DOHH2 (cell line): ENCODE data around the gene GRID1.

ENCODE experiments used
- H3F3A ChIP-seq: fragments of 200-600 bp; sonication (generic), shearing (Covaris generic); 2 replicates; pipeline ENCODE4 v1.6.0; 2016; ENCODE audit warnings: antibody characterized with exemption, mild to moderate bottlenecking; ENCODE audit not compliant: control insufficient read depth, insufficient read depth
- H3K27ac ChIP-seq: fragments of 200-600 bp; sonication (generic); 2 replicates; pipeline ENCODE4 v1.5.1; 2014; ENCODE audit warnings: low read depth, mild to moderate bottlenecking, low read length, moderate library complexity
- H3K27me3 ChIP-seq: fragments of 200-600 bp; sonication (generic); 2 replicates; pipeline ENCODE4 v1.6.1; 2014; ENCODE audit warnings: mild to moderate bottlenecking, low read length, mixed read lengths; ENCODE audit not compliant: control insufficient read depth
- H3K36me3 ChIP-seq: fragments of 200-600 bp; sonication (generic); 2 replicates; pipeline ENCODE4 v1.6.1; 2014; ENCODE audit warnings: mild to moderate bottlenecking, low read length, moderate library complexity, mixed read lengths; ENCODE audit not compliant: control insufficient read depth
- H3K4me1 ChIP-seq: fragments of 200-600 bp; sonication (generic); 2 replicates; pipeline ENCODE4 v1.6.1; 2014; ENCODE audit warnings: mild to moderate bottlenecking, low read length, mixed read lengths; ENCODE audit not compliant: control insufficient read depth
- H3K4me2 ChIP-seq: fragments of 200-600 bp; sonication (generic); 2 replicates; pipeline ENCODE4 v1.6.0; 2014; ENCODE audit warnings: mild to moderate bottlenecking, low read length, moderate library complexity
- H3K4me3 ChIP-seq: fragments of 200-600 bp; sonication (generic); 2 replicates; pipeline ENCODE4 v1.5.1; 2014; ENCODE audit warnings: mild to moderate bottlenecking, low read length, mixed read lengths
- H3K79me2 ChIP-seq: fragments of 200-600 bp; sonication (generic); 2 replicates; pipeline ENCODE4 v1.6.1; 2014; ENCODE audit warnings: mild to moderate bottlenecking, low read length, mixed read lengths; ENCODE audit not compliant: control insufficient read depth
- H3K9me2 ChIP-seq: fragments of 200-600 bp; sonication (generic); replicated peaks from 2 replicates; pipeline ENCODE4 v1.6.1; 2014; ENCODE audit warnings: mild to moderate bottlenecking, low read length, mixed read lengths; ENCODE audit not compliant: control insufficient read depth
- H3K9me3 ChIP-seq: fragments of 200-600 bp; sonication (generic); 2 replicates; pipeline ENCODE4 v1.6.1; 2014; ENCODE audit warnings: antibody characterized with exemption, low read length, mixed read lengths; ENCODE audit not compliant: control insufficient read depth, insufficient read depth
- H4K20me1 ChIP-seq: fragments of 200-600 bp; sonication (generic); 2 replicates; pipeline ENCODE4 v1.6.0; 2014; ENCODE audit warnings: low read depth, mild to moderate bottlenecking, antibody characterized with exemption, low read length, moderate library complexity; ENCODE audit not compliant: control insufficient read depth, insufficient read depth
- CTCF ChIP-seq: fragments of 200-600 bp; sonication (generic); IDR thresholded peaks from one replicate; pipeline ENCODE4 v1.5.1; 2014; ENCODE audit warnings: antibody characterized with exemption, mild to moderate bottlenecking, low read depth, low read length; ENCODE audit not compliant: poor library complexity, severe bottlenecking
- EZH2phosphoT487 ChIP-seq: fragments of 200-600 bp; sonication (generic); IDR thresholded peaks from 2 replicates; pipeline ENCODE4 v1.6.1; 2017; ENCODE audit warnings: borderline replicate concordance, mild to moderate bottlenecking, antibody characterized with exemption, low read length, moderate library complexity, mixed read lengths

Gene GRID1

DNA sequence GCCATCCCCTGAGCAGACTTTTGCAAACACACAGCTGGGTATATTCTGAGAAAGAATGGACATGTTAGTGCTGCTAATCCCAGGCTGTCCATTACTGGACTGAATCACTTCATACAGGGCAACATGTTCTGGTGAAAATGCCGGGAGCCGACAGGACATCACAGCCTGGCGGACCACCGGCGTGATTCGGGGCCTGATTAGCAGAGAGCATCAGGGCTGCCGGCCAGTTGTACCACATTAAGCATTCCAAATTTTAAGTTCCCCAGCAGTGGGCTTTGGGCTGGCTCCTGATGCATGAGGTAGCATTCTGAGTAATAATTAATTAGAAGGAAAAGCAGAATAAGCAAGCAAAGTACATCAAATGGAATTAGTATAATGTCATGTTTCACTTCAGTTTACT, 229.0 kb downstream of the GRID1 start:
- H3K4me1 ChIP-seq = no peaks in the 10 kb centered on the region
- H3K79me2 ChIP-seq = no peaks in the 10 kb centered on the region
- TF ChIP-seq CTCF (no peak), EZH2phosphoT487 (no peak)

GRCh38 chr10:86136934-86137333, 229.7 kb downstream of the GRID1 start:
- no peaks in the 10 kb centered on the region for H3K36me3 ChIP-seq
- no peaks in the 10 kb centered on the region for H3K9me3 ChIP-seq
- H3K4me1 ChIP-seq = no peaks in the 10 kb centered on the region
- no peak overlapping the region for H3K27ac ChIP-seq
- H3K9me2 ChIP-seq = no peaks in the 10 kb centered on the region
- H4K20me1 ChIP-seq = no peaks in the 10 kb centered on the region
- no peak for TF ChIP-seq CTCF
- no peak for TF ChIP-seq EZH2phosphoT487
- H3K4me3 ChIP-seq = no peak overlapping the region
- no peaks in the 10 kb centered on the region for H3K27me3 ChIP-seq
- no peaks in the 10 kb centered on the region for H3F3A ChIP-seq
- no peak overlapping the region for H3K4me2 ChIP-seq
- no peaks in the 10 kb centered on the region for H3K79me2 ChIP-seq

More for the DNA sequence above, 229.0 kb downstream of the GRID1 start:
- Histone ChIP-seq H3K27ac (no peak overlapping the region), H3K9me3 (no peaks in the 10 kb centered on the region), H3K4me3 (no peak overlapping the region), H3K27me3 (no peaks in the 10 kb centered on the region), H3K4me2 (no peak overlapping the region), H3K36me3 (no peaks in the 10 kb centered on the region), H4K20me1 (no peaks in the 10 kb centered on the region), H3K9me2 (no peaks in the 10 kb centered on the region), H3F3A (no peaks in the 10 kb centered on the region)

DNA sequence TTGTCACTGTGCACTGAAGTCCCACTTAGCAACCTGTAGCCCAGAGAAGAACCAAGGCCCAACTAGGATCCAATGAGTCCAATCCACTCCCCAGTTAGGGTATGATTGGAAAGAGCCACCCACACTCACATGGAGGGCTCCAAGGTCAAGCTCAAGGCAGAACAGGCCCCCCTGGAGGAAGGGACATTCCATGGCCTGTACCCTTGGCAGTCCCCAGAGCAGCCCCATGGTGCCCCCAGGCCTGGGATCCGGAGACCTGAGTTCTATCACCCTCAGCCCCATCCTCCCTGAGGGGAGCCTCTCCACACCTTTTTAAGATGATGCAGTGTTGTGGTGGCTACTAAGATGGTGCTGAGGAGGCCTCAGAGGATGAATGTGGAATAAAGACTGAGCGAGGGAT, 231.4 kb downstream of the GRID1 start:
- H3K79me2 ChIP-seq = no peaks in the 10 kb centered on the region
- no peaks in the 10 kb centered on the region for H3K9me3 ChIP-seq
- no peak overlapping the region for H3K4me3 ChIP-seq
- no peaks in the 10 kb centered on the region for H3K9me2 ChIP-seq
- no peaks in the 10 kb centered on the region for H3K36me3 ChIP-seq
- no peaks in the 10 kb centered on the region for H3K4me1 ChIP-seq
- TF ChIP-seq CTCF (no peak), EZH2phosphoT487 (no peak)
- H4K20me1 ChIP-seq = no peaks in the 10 kb centered on the region
- H3K27me3 ChIP-seq = no peaks in the 10 kb centered on the region
- H3F3A ChIP-seq = no peaks in the 10 kb centered on the region
- H3K27ac ChIP-seq = no peak overlapping the region
- no peak overlapping the region for H3K4me2 ChIP-seq

DNA sequence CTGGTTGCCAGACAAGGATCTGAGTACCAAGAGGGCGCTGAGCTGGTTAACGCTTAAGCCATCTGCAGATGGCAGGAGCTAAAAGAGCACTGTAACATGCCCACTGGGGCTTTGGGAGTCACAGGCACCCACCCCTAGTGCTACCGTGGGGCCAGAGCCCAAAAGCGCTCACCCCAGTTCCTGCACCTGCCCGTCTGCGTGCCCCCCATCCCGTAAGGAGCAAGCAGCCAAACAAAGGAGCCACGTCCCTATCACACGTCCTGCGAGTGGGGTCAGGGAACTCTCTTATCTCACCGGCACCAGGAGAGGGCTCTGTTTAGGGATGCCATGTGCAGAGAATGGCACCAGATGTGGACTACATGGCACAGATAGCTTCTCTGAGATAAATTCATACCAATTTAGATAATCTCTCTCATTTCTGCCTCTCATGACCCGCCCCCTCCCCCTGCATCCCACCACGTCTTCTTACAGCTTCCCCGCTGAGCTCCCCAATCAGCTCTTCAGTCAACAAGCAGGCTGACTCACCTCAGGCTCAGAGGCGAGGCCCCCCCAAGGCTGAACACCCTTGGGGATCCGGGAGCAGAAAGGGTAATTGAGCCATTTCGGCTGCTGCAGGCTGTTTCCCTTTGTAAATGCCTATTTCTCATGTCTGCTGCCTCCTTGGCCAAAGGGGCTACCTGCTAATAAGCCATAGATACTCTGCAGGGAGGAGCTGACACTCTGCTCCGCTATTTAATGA, 235.7 kb downstream of the GRID1 start:
- H3K27me3 ChIP-seq = peaks cover 7% of the 10 kb centered on the region; the same call in 1 of the 2 replicates
- H4K20me1 ChIP-seq = no peaks in the 10 kb centered on the region
- H3K36me3 ChIP-seq = no peaks in the 10 kb centered on the region
- H3K27ac ChIP-seq = no peak overlapping the region
- no peaks in the 10 kb centered on the region for H3K9me3 ChIP-seq
- no peak for TF ChIP-seq EZH2phosphoT487
- no peak for TF ChIP-seq CTCF
- no peaks in the 10 kb centered on the region for H3K79me2 ChIP-seq
- H3K9me2 ChIP-seq = no peaks in the 10 kb centered on the region
- H3K4me3 ChIP-seq = no peak overlapping the region
- H3K4me1 ChIP-seq = no peaks in the 10 kb centered on the region
- H3F3A ChIP-seq = no peaks in the 10 kb centered on the region
- no peak overlapping the region for H3K4me2 ChIP-seq
